NCI-H2171 (cell line): ENCODE data around the gene GALM.
"Not testable (repeated sequence)": the region's sequence is repeated elsewhere in the genome, so short reads cannot be mapped to it uniquely, and the experiment has no call there.

Source experiments
- DNase-seq: peaks from one replicate; lab custom pipeline; 2025; lab: John Stamatoyannopoulos, UW

GALM gene

DNA sequence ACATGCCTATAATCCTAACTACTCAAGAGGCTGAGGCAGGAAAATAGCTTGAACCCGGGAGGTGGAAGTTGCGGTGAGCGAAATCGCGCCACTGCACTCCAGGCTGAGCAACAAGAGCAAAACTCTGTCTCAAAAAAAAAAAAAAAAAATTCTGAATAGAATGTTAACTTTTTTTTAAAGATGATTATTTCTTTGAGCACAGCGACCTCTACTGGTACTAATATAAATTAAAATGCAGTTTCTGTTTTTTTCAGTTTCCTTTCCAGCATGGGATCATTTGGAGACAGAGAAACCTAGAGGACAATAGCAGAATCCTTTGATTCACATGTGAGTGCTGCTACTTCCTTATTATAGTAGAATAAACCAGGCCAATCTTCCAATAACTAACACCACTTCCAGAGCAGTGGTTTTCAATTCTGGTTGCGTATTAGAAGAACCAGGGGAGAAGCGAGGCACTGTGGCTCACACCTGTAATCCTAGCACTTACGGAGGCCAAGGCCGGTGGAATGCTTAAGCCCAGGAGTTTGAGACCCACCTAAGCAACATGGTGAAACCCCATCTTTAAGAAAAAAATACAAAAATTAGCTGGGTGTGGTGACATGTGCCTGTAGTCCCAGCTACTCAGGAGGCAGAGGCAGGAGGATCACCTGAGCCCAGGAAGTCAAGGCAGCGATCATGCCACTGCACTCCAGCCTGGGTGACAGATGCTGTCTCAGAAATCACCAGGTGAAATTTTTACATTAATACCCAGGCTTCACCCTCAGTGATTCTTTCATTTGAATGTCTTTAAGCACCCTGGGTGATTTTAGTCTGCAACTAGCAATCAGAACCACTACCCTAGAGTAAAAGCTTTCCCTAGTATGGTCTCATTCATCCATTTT is 75.2 kb downstream of the GALM start:
- DNase-seq = peak; percentile 66

DNA sequence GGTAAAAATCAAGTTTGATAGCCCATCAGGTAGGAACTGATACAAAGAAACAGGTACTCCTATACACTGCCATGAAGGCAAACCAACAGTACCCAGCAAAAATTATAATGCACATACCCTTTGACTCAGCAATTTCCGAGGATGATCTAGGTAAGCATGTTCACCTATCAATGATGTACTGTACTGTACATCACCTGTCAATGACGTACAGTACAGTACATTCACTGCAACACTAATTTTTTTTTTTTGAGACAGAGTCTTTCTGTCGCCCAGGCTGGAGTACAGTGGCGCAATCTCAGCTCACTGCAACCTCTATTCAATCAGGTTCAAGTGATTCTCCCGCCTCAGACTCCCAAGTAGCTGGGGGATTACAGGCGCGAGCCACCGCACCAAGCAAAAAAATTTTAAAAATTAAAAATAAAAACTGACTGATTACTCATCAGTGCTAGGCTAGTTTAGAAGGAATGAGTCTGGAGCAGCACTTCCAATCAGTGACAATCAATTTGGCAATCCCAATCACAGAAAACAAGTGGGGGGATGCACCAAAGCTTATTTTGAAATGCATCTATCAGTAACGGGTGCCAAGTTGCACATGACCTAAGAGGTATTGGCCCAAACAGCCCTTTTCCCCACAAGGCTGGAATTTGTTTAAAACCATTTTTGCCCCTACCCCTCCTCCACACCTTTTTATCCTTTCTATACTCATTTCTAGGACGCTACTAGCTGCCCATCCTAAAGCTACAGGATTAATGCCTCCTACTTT is 77.1 kb downstream of the GALM start:
- no peak for DNase-seq

DNA sequence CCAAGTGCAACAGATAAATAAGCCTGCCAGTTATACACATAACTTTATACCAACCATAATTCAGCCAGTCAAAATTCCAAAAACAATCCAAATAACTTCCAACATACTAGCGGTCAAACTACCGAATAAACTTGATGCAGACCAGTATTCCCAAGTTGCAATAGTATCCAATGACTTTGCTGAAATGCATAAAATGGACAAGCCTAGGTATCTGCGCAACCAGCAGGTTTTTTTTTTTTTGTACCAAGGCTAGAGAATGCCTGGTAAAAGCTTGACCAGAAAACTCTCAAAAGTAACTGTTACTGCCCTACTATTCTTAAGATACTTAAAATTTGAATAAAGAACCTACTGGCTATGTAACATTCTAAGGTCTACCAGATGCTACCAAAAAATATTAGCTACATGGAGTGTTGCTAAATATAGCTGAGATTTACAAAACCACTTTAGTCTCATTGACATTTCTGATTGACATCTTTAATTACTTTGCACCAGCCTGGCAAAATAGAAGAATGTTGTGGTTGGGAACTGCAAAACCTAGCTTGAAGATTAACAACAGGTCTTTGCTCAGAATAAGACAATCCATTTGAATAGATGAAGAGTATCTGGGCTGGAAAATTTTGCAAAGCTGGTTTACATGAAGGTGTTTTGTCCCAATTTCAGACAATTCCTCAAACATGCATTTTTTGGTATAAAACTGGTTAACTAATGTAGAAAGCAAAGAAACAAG is 77.9 kb downstream of the GALM start:
- DNase-seq = no peak

DNA sequence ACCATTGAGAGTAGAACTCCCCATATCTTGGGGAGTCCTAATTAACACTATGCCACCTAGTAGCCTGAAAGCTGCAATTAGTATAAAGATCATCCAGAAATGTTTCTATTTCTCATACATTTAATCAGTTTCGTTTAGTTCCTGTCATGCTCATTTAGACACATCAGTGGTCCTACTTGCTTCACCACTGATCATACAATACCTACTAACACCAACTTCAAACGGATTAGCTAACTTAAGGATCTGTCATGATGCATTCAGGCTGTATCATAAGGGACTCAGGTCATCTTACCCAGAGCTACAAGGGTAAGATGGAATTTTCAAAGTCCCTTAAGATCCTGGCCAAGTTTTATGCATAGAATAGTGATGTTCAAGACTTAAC is 78.5 kb downstream of the GALM start:
- DNase-seq = no peak

DNA sequence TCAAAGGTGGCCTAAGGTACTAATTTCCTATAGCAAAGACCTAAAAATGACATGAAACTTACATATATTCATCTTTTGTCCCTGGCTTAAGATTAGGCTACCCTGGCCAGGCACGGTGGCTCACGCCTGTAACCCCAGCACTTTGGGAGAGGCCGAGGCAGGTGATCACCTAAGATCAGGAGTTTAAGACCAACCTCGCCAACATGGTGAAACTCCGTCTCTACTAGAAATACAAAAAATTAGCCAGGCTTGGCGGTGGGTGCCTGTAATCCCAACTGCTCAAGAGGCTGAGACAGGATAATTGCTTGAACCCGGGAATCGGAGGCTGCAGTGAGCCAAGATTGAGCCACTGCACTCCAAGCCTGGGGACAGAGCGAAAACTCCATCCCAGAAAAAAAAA is 79.4 kb downstream of the GALM start:
- no peak for DNase-seq

DNA sequence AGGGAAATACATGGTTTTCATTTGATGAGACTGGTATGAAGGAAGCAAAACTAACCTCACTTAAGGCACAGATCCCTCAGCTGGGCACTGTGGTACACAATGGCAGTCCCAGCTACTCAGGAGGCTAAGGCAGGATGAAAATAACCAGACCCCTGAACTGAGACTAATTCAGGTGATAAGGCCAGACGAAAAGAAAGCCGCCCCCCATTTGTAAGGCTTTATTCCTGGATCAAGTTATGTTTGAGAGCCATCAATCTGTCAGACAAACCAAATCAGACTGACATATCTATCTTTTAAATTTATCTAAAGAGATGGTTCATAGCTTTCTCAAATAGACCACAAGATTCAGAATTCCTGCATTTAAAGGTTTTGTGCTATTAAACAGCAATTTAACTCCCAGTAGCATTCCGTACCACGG is 81.1 kb downstream of the GALM start:
- DNase-seq = no peak

DNA sequence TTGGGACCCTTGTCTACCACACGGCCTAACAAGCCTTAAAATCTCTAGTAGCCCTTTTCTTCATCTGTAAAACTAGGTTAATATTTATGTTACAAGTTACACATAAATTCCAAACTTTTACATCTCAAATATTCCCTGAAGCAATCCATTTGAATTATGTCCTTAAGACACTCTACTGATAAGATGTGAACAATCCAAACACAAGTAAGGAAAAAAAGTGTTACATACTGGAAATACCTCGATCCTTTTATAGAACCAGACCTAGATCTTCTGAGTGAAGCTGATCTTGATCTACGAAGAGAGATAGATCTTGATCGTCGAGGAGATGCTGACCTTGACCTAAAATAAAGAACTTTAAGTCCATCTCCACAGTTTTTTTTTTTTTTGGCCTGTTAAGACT is 81.9 kb downstream of the GALM start:
- DNase-seq = no peak

DNA sequence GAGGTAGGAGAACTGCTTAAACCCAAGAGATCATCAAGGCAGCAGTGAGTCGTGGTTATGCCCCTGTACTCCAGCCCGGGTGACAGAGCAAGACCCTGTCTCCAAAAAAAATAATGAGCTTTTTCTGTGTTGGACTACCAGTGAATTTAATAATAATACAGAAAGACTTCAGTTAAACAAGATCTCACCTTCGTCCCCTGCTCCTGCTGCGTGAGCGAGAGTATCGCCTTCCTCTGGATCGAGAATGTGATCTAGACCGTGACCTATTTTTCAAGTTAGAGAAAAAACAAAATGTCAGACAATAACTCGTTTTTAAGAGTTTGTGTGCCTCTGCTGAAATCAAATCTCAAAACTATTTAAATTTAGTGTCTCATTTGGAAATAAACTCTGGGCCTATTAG is 82.5 kb downstream of the GALM start:
- no peak for DNase-seq

DNA sequence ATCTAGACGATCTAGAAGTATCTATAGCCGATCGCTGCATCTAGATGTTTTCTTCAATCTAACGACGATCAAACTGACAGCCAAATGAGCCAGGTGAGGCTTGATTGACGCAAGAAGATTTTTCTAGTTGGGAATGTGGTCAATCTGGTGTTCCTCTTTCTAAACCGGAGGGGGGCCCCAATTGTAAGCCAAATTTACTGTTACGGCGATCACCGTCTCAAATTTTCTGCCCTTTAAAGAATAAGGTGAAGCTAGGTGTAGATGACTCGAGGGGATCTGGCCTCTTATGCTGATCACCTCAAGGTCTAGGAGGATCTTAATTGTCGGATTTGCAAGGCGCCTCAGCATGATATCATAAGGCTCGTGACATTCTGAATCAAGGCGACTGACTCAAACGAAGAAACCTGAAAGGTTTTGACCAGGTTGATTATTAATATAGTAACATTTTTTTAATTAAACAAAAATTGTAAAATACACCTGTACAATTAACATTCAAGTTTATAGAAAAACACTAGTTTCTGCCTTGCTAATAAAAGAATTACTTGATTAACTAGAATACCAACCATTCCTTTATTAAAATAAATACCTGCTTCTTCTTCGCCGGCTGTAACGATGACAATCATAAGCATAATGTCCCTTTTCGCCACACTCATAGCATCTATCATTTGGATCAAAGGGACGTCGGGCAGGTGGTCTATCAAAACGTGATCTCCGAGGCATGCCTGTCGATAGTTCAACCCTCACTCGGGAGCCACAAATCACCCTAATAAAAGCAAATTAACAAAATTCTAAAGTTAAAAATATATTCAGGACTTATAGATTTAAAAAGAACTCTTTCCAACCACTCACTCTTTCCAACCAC is 83.3 kb downstream of the GALM start:
- no peak for DNase-seq

DNA sequence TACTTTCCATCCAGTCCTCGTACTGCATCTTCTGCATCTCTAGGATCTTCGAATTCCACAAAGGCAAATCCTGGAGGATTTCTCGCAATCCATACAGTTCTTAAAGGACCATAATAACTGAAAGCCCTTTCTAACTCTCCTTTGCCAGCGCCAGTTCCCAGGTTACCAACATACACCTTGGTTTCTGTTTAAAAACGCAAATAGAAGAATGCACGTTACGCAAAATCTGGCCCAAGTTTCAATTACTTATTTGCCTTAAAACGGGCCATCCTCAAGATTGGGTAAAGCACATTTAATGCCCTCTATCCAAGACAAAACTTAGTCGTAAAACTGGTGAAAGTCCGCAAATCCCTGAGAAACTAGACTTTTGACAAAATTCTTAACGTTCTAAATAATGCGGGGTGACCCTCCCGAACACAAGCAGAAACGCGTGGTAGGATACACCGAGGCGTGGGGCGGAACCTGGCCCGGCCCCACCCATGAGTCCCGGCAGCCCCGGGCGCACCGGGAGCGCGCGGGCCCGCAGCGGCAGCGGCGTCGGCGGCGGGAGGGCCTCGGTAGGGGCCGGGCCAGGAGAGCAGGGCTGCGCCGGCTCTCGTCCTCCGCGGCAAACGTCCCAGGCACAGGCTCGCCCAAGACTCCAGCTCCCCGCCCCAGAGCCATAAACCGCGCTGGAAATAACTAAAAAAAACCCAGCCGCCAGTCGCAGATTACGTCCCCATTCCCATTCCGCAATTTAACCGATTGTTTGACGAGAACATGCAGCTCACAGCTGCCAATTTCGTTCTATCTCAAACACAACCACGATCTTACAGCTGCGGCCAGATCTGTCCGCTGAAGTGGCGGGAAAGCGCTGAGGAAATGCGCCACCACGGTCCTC is 84.3 kb downstream of the GALM start:
- no peak for DNase-seq

DNA sequence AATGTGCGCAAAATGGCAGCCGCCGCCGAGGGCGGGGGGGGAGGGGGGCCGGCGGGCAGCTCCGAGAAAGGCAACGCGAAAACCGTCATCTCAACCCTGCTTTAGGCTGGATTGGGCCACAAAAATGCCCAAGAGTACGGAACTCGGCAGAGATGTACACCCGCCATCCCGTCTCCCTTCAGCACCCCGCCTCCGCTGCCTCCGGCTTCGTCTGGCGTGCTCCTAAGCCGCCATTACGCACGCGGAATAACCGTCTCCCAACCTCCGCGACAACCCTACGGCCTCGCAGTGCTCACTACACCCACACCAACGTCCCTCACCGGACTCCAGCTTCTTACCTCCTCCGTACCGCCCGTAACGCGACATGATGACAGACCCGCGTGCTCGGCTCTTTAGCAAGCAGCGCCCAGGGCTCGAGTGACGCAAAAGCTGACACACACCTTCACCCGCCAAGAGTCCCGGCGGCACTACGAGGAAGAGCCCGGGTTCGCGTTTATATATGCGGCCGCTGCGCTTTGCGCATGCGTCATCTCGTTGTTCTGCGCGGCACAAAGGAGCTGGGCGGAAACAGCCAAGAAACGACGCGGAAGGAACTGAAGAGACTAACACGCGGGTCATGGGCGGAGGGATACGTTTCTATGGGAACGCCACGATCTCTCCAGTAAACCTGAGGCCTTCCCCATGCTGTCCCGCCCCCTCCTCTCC is 85.1 kb downstream of the GALM start, which contains the start of gene SRSF7:
SRSF7 (minus strand) TSS at position 471 of the 705 bp plus-strand sequence; CDS start at position 366, 105 bp downstream.
- DNase-seq = peak; percentile 97

DNA sequence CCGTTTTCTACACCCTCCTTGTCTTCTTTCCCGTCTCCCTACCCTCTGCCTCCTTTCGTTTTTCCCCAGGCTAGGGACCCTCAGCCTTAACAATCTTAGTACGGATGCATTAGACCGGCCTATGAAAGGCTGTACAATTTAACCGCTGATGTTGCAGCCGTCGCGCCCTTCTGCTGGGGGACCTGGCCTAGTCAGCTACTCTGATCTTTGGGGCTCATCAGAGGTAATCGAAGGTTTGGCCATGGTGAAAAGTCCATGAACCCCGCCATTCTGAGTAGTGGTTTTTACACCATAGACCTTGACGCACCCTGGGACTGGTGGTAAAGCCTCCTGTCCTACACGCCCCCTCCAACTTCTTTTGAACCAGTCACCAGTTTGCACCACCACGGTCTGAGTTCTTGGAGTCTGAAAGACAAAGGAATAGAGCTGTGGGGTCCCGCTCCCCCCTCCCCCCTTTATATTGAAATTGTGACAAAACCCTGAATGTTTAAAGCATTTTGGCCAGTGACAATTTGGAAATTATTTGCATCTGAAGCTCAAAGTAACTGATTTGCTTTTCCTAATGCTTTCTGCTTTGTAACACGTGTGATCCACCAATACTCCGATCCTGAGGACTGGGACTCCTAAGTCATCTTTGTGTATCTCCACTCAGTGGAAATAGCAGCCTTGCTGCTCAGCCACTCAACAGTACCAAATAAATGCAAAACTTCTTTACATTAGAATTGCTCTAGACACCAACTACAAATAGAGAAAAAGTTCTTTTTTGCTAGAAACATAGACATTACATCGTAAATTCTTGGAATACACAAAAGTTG is 85.9 kb downstream of the GALM start:
- no peak for DNase-seq

DNA sequence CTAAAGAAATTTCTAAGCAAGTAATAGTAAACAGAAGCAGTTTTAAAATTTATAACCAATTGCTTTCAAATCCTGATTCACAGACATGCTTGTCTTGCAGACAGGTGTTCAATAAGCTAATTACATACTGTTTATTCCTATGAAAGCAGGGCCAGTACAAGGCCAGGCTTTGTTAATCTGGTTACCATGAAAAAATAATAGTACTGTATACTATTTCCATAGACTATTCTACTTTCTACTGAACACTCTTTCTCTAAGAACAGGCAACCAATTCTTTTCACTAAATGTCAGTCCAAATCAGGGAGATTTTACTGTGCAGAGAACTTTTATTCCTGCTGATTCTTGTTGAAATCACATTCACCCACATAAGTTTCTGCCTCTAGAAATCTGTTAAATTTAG is 88.1 kb downstream of the GALM start:
- no peak for DNase-seq

DNA sequence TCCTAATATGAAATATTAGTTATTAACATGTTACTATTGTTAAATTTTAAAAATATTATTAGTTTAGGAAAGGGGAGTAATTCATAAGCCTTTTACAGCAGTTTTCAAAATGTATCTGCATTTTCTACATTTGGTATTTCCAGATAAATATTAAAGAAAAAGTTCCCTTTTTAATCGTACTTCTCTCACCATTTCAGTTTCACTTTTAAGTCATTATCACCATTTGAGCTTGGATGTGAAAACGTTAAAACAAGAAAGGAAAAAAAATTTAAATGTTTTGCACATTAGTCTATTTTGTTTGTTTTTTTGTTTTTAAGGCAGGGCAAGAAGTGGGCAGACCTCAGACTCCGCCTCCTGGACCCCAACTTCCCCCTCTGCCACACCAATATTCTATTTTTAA is 88.6 kb downstream of the GALM start:
- DNase-seq = no peak

DNA sequence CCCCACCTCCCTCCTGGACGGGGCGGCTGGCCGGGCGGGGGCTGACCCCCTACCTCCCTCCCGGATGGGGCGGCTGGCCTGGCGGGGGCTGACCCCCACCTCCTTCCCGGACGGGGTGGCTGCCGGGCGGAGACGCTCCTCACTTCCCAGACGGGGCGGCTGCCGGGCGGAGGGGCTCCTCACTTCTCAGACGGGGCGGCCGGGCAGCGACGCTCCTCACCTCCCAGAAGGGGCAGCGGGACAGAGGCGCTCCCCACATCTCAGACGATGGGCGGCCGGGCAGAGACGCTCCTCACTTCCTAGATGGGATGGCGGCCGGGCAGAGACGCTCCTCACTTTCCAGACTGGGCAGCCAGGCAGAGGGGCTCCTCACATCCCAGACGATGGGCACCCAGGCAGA is 90.0 kb downstream of the GALM start:
- DNase-seq = not testable (repeated sequence)

DNA sequence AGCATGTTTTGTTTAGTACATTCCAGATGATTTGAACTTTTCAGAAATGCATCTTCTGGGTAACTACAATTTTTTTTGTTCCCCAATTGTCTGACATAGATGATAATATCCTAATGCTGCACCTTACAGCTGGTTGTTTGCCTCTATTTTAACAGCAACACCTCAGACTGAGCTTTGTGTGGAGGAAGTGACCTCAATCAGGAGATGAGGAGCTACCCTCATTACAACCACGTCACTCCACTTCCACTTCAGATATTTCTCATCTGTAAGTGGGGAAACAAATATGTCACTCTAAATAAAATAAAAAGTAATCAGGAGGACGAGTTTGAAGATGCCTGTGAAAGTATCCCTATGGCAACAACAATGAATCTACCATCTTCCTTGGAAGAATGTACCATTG is 97.3 kb downstream of the GALM start:
- DNase-seq = no peak

DNA sequence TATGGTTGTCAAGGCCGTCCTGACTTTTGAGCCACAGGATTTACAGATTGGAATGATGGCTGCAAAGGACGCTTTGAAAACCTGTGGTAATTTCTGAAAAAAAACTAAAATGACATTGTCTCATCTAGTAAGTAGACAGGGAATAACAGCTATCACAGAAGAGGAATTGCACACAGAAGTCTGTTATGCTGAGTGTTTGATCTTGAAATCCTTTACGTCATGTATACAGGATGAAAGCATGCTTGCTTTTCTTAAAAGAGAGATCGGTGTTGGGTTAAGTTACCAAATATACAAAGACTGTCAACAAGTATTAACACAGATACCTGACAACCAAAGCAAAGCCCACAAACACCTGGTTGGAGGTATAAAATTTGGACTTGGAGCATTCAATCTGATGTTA is 97.8 kb downstream of the GALM start:
- no peak for DNase-seq

DNA sequence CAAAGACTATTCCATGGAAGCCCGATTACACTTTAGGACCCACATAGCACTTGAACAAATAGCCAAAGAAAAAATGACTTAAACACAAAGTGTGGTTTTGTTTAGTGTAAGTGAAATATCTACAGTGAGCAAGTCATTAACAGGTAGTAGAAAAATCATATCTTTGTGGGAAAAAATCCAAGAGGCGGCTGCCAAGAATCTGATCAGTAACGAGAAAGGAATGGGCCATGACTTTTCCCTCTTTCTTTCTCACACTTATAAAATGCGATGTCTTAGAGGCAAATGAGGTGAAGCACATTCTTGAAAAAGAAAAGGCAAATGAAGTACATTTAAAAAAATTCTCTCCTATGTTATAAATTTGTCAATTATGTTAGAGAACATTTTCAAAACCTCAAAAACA is 99.2 kb downstream of the GALM start:
- DNase-seq = no peak

DNA sequence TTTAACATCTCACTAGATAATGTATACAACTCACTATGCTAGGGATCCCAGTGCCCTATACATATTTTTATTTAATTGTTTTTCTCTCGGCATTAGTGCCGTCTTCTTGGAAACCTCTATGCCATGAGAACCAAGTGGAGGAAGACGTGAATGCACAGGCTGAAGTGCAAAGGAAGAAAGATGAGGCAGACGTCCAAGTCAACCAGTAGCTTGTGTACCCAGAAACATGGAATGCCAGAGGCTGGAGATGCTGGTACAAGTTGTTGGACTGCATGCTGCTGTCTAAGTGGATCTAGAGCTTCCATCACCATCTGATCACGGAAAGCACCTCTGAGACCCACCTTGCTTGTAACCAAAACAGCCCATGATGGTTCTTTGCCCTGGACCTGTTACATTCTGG is 99.6 kb downstream of the GALM start:
- DNase-seq = no peak
